Duodenal mucosa (tissue), 2 donors: ENCODE results near the gene PLG.
"Not testable (repeated sequence)": the region's sequence is repeated elsewhere in the genome, so short reads cannot be mapped to it uniquely, and the experiment has no call there.

Experiments
- H3K27ac ChIP-seq: one replicate; pipeline ENCODE4 v1.7.0; 2013; ENCODE audit warnings: low read depth, low read length
- H3K27me3 ChIP-seq, 2 donors: one replicate each; pipeline ENCODE4 v1.7.0; 2013; ENCODE audit warnings: low read length in 2 of 2, control low read depth in 1 of 2; ENCODE audit not compliant: insufficient read depth in 2 of 2, control insufficient read depth in 1 of 2
- H3K36me3 ChIP-seq, 2 donors: one replicate each; pipeline ENCODE4 v1.7.0; 2013; ENCODE audit warnings: low read length in 2 of 2, control low read depth in 1 of 2; ENCODE audit not compliant: insufficient read depth in 2 of 2, control insufficient read depth in 1 of 2
- H3K4me1 ChIP-seq, 2 donors: one replicate each; pipeline ENCODE4 v1.7.0; 2013; ENCODE audit warnings: low read length in 2 of 2, control low read depth in 1 of 2; ENCODE audit not compliant: insufficient read depth in 2 of 2, control insufficient read depth in 1 of 2
- H3K4me3 ChIP-seq, 2 donors: one replicate each; pipeline ENCODE4 v1.7.0; 2013; ENCODE audit warnings: low read length in 2 of 2, low read depth in 1 of 2
- H3K9ac ChIP-seq, 2 donors: one replicate each; pipeline ENCODE4 v1.7.0; 2013; ENCODE audit warnings: low read length in 2 of 2, low read depth in 1 of 2
- H3K9me3 ChIP-seq, 2 donors: one replicate each; pipeline ENCODE4 v1.7.0; 2013; ENCODE audit warnings: low read length in 2 of 2, control low read depth in 1 of 2; ENCODE audit not compliant: control insufficient read depth in 1 of 2

Gene PLG

DNA sequence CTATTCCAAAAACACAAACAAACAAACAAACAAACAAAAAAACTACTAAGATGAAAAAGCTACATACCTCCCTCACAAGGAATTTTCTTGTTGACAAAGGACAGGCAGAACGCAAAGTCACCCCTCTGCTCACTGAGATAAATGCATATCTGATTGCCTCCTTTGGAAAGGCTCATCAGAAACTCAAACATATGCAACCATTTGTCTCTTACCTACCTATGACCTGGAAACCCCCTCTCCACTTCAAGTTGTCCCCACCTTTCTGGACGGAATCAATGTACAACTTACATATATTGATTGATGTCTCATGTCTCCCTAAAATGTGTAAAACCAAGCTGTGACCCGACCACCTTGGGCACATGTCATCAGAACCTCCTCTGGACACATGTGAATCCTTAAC lies 100.0 kb downstream of the PLG start:
- not testable (repeated sequence) for H3K27me3 ChIP-seq, H3K36me3 ChIP-seq, H3K4me3 ChIP-seq, H3K27ac ChIP-seq, H3K9me3 ChIP-seq, H3K4me1 ChIP-seq, H3K9ac ChIP-seq
